Panc1 (cell line): ENCODE results near the gene LNX1. TPM values are rescaled to one million over a fixed set of nuclear protein-coding genes. Genes with fewer than 3 reads are reported as not detected.

Experiments used
- ATAC-seq: fragments of 200-7000 bp; cut with Tn5 transposase; 2 replicates; pipeline ENCODE4 v1.9.1; 2020; ENCODE audit warnings: mild to moderate bottlenecking, moderate library complexity
- Bru-seq: library from RNA; stranded (reverse); fragments of 400-500 nt; gene quantifications from one replicate; lab custom pipeline; 2021; lab: Mats Ljungman, UMichigan
- BruChase-seq, 2 experiments: library from RNA; stranded (reverse); fragments of 400-500 nt; gene quantifications; one replicate each; lab custom pipeline; 2021; lab: Mats Ljungman, UMichigan
- BruUV-seq: library from RNA; stranded (reverse); fragments of 400-500 nt; replicated peaks from 2 replicates; lab custom pipeline; 2021; lab: Mats Ljungman, UMichigan
- CTCF ChIA-PET: fragments of 300-600 bp; sonication (Branson Sonifier 250); formaldehyde crosslinking; loops from one replicate; lab custom pipeline; 2022; ENCODE audit warnings: antibody characterized with exemption; lab: Charles Lee
- POLR2A ChIA-PET: fragments of 300-600 bp; sonication (Branson Sonifier 250); formaldehyde crosslinking; loops from one replicate; lab custom pipeline; 2022; ENCODE audit warnings: antibody characterized with exemption; lab: Charles Lee
- DNase-seq: peaks from one replicate; pipeline ENCODE4 v3.0.0-alpha.2; 2010; ENCODE audit warnings: low read depth, low spot score
- H3K27ac ChIP-seq: 2 replicates; pipeline ENCODE4 v1.5.1; 2011; ENCODE audit warnings: mild to moderate bottlenecking, low read length, inconsistent platforms
- H3K27me3 ChIP-seq: fragments of 200-500 bp; sonication (Bioruptor generic); 2 replicates; pipeline ENCODE4 v1.6.0; 2014; ENCODE audit warnings: low read length, inconsistent platforms; ENCODE audit not compliant: control insufficient read depth, insufficient read depth
- H3K36me3 ChIP-seq: fragments of 200-500 bp; sonication (Bioruptor generic); 2 replicates; pipeline ENCODE4 v1.5.1; 2014; ENCODE audit warnings: inconsistent platforms, mild to moderate bottlenecking, low read length, moderate library complexity; ENCODE audit not compliant: control insufficient read depth, insufficient read depth
- H3K4me1 ChIP-seq: 2 replicates; pipeline ENCODE4 v1.5.1; 2011; ENCODE audit warnings: inconsistent platforms, mild to moderate bottlenecking, low read length, moderate library complexity; ENCODE audit not compliant: control insufficient read depth, insufficient read depth
- H3K4me3 ChIP-seq, 2 experiments: 2 replicates each; pipeline ENCODE4 v1.5.1; 2011 to 2012; ENCODE audit warnings: low read depth in 2 of 2, low read length in 2 of 2, mild to moderate bottlenecking in 2 of 2, inconsistent platforms in 1 of 2, moderate library complexity in 1 of 2
- H3K9me3 ChIP-seq: fragments of 200-500 bp; sonication (Bioruptor generic); 2 replicates; pipeline ENCODE4 v1.5.1; 2014; ENCODE audit warnings: low read depth, mild to moderate bottlenecking, inconsistent platforms, low read length, moderate library complexity; ENCODE audit not compliant: control insufficient read depth, insufficient read depth
- POLR2AphosphoS5 ChIP-seq: IDR thresholded peaks from 2 replicates; pipeline ENCODE4 v1.6.1; 2012; ENCODE audit warnings: mild to moderate bottlenecking, low read depth, low read length, moderate library complexity
- SIN3A ChIP-seq: IDR thresholded peaks from 2 replicates; pipeline ENCODE4 v1.6.1; 2012; ENCODE audit warnings: low read depth, mild to moderate bottlenecking, low read length, moderate library complexity, borderline replicate concordance; ENCODE audit not compliant: insufficient read depth
- TCF7L2 ChIP-seq: IDR thresholded peaks from 2 replicates; pipeline ENCODE4 v1.6.1; 2011; ENCODE audit warnings: mild to moderate bottlenecking, low read depth, low read length, inconsistent platforms
- in situ Hi-C: cut with HindIII; loops from 2 replicates; pipeline ENCODE4 v1.10.0; 2016; ENCODE audit warnings: low sequenced_read_pairs, low pct_unique_long_range_greater_than_20kb
- intact Hi-C: fragments of 100-400 bp; cut with micrococcal nuclease; formaldehyde crosslinking; loops from one replicate; pipeline ENCODE4 v1.10.0; 2022; ENCODE audit not compliant: unreplicated experiment
- long read RNA-seq: library from polyadenylated mRNA; unstranded; transcript quantifications from one replicate; pipeline ENCODE4 v2.0.0, GENCODE V29; 2021; ENCODE audit not compliant: unreplicated experiment
- polyA plus RNA-seq: library from polyadenylated mRNA; unstranded; fragments of >200 nt; gene quantifications from one replicate; pipeline ENCODE4 v1.2.1, GENCODE V29; 2012; ENCODE audit warnings: missing spikeins; ENCODE audit not compliant: insufficient read length
- total RNA-seq: library from RNA; stranded (reverse); gene quantifications from one replicate; pipeline ENCODE4 v1.2.1, GENCODE V29; 2021; ENCODE audit not compliant: unreplicated experiment
- TF ChIP-seq, protein P1 (sequence below), 2 experiments: IDR thresholded peaks; 2 replicates each; pipeline ENCODE4 v1.6.1; 2011 to 2012; ENCODE audit warnings: low read depth in 2 of 2, control low read depth in 1 of 2, low read length in 1 of 2, mild to moderate bottlenecking in 1 of 2, moderate library complexity in 1 of 2; ENCODE audit not compliant: insufficient read depth in 1 of 2
- TF ChIP-seq, protein P2 (sequence below): fragments of 450-650 bp; IDR thresholded peaks from 2 replicates; pipeline ENCODE4 v1.5.1; 2017; ENCODE audit warnings: mild to moderate bottlenecking

LNX1 gene
- total RNA-seq (0.18 TPM), Bru-seq, nascent RNA (percentile 16 among the genes with signal in this experiment), BruChase-seq, experiment 1, labeled RNA remaining after a 2-hour chase (percentile 10 among the genes with signal in this experiment), BruChase-seq, experiment 2, labeled RNA remaining after a 6-hour chase (percentile 13 among the genes with signal in this experiment)
- 0.45 TPM for polyA plus RNA-seq
- long read RNA-seq = 0 reads

DNA sequence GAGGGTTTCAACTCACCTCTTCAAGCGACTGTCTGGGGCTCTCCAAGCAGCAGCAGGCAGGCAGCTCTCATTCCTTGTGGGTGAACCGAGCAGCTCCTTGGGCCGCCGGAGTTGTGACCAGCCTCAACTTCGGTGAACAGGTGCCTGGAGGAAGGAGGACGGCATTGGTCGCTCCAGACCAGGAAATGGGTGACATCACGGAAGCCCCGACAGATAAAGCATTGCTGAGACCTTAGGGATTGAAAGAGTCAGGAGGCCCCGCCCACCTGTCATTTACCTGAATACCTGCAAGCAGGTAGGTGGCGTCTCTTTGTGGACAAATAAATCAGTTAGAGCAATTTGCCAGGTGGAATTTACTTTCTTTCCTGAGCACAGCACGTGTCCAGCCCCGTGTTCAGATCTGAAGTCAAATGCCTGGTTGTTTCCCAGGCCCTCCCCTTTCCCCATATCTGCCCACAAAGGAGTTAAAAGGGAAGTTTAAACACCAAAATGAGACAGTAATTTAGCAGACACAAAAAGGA is at the start of gene LNX1:
LNX1 (minus strand) TSS at position 115 of the 521 bp plus-strand sequence. CDS start 17,484 bp downstream, outside the sequence.
- H3K27me3 ChIP-seq = no peaks in the 10 kb centered on the region
- in situ Hi-C loops = no loop called here

DNA sequence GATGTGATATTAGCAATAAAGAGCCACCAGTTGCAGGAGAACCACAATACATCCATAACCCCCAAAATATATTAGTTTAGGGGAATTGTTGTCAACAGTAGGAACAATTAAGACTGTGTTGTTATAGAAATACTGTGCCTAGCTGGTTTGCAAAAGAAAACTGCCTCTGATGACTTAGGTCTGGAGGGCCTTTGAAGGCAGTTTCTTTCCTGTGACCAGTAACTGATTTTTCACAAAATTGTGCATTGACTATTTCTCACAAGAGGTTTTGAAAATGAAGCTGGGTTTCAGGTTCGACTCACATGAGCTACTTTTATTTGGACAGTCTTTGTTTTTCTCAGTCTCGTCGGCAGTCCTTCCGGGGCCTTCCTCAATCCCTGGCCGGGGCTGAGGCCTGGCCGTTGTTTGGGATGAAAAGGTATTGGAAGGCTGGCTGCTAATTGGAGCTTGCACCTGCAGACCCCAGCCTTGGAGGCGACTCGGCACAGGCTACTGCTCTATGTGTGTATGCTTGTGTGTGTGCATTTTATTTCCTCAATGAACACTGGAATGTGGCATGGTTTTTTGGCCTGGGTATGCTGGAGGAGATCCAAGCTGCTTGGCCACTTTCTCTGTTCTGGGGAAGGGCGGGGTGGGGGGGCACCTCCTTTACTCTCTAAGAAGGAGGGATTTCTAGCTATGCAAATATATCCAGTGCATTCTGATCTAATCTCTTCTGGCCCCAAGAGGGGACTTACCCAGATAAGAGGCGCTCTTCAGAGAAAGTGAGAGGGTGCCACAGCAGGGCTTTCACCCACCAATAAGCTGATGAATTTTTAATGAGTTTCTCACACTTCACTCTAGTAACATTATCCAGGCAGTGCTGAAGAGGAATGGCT is 49.5 kb upstream of the LNX1 start:
- no peaks in the 10 kb centered on the region for H3K27me3 ChIP-seq
- no TSS peak for BruUV-seq
- H3K9me3 ChIP-seq = no peaks in the 10 kb centered on the region
- ATAC-seq = no peak
- in situ Hi-C loops = no loop called here
- H3K4me1 ChIP-seq = no peaks in the 10 kb centered on the region
- DNase-seq = no peak
- TF ChIP-seq TCF7L2 (no peak), SIN3A (no peak), POLR2AphosphoS5 (no peak)
- TF ChIP-seq, protein P1, sequence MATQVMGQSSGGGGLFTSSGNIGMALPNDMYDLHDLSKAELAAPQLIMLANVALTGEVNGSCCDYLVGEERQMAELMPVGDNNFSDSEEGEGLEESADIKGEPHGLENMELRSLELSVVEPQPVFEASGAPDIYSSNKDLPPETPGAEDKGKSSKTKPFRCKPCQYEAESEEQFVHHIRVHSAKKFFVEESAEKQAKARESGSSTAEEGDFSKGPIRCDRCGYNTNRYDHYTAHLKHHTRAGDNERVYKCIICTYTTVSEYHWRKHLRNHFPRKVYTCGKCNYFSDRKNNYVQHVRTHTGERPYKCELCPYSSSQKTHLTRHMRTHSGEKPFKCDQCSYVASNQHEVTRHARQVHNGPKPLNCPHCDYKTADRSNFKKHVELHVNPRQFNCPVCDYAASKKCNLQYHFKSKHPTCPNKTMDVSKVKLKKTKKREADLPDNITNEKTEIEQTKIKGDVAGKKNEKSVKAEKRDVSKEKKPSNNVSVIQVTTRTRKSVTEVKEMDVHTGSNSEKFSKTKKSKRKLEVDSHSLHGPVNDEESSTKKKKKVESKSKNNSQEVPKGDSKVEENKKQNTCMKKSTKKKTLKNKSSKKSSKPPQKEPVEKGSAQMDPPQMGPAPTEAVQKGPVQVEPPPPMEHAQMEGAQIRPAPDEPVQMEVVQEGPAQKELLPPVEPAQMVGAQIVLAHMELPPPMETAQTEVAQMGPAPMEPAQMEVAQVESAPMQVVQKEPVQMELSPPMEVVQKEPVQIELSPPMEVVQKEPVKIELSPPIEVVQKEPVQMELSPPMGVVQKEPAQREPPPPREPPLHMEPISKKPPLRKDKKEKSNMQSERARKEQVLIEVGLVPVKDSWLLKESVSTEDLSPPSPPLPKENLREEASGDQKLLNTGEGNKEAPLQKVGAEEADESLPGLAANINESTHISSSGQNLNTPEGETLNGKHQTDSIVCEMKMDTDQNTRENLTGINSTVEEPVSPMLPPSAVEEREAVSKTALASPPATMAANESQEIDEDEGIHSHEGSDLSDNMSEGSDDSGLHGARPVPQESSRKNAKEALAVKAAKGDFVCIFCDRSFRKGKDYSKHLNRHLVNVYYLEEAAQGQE (IDR thresholded peaks at IDR 0.05; ENCODE audit: insufficient read depth in 1 of 2, low read depth in 2 of 2, low read length in 1 of 2) = no peak
- TF ChIP-seq, protein P2, sequence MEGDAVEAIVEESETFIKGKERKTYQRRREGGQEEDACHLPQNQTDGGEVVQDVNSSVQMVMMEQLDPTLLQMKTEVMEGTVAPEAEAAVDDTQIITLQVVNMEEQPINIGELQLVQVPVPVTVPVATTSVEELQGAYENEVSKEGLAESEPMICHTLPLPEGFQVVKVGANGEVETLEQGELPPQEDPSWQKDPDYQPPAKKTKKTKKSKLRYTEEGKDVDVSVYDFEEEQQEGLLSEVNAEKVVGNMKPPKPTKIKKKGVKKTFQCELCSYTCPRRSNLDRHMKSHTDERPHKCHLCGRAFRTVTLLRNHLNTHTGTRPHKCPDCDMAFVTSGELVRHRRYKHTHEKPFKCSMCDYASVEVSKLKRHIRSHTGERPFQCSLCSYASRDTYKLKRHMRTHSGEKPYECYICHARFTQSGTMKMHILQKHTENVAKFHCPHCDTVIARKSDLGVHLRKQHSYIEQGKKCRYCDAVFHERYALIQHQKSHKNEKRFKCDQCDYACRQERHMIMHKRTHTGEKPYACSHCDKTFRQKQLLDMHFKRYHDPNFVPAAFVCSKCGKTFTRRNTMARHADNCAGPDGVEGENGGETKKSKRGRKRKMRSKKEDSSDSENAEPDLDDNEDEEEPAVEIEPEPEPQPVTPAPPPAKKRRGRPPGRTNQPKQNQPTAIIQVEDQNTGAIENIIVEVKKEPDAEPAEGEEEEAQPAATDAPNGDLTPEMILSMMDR = no peak
- intact Hi-C loops = no loop called here
- no peaks in the 10 kb centered on the region for H3K36me3 ChIP-seq
- POLR2A ChIA-PET = no interaction called here
- CTCF ChIA-PET = no interaction called here
- no peak overlapping the region for H3K27ac ChIP-seq
- no peak overlapping the region for H3K4me3 ChIP-seq

More for the DNA sequence above, at the start of gene LNX1:
- no peaks in the 10 kb centered on the region for H3K36me3 ChIP-seq
- BruUV-seq = no TSS peak
- ChIA-PET POLR2A (no interaction called here), CTCF (no interaction called here)
- no peak for ATAC-seq
- no peak within 1 kb of the TSS for H3K27ac ChIP-seq
- TF ChIP-seq, protein P1 (IDR thresholded peaks at IDR 0.05; ENCODE audit: insufficient read depth in 1 of 2, low read depth in 2 of 2, low read length in 1 of 2) = no peak
- TF ChIP-seq POLR2AphosphoS5 (no peak), SIN3A (no peak), TCF7L2 (no peak)
- TF ChIP-seq, protein P2 = no peak
- no peaks in the 10 kb centered on the region for H3K9me3 ChIP-seq
- peak within 1 kb of the TSS in 1 of 2 experiments; percentile 54; a peak in 2 of 4 replicates for H3K4me3 ChIP-seq
- intact Hi-C loops = no loop called here
- DNase-seq = no peak
- H3K4me1 ChIP-seq = peaks cover 8% of the 10 kb centered on the region
